ENCODE data around the gene KDM1A.

DNA sequence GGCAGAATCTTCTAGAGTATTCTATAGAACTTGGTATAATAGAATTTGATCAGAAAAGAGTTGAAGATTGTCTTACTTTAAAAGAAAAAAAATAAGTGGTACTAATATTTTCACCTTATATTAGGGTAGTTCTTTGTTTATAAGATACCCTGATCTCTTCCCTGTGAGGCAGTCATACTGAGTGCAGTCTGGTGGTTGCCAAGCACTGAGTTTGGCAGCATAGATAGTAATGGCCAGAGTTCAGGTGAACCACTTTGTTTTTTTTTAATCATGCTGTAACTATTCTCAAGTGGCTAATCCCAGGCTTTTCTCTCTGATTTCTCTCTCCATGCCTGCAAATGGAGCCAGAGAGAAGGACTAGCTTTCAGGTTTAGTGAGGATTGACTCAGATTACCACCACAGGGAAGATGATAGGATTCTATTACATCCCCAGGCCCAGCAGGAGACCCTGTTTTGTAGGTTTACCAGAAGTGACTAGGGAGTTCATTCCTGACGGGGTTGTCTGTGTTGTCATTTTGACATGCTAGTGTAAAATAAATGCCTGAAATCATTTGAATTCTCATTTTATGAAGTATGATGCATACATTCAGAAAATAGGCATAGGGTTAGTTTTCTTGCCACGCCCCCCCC lies 16.7 kb downstream of the KDM1A start:
- TF ChIP-seq, protein P1, sequence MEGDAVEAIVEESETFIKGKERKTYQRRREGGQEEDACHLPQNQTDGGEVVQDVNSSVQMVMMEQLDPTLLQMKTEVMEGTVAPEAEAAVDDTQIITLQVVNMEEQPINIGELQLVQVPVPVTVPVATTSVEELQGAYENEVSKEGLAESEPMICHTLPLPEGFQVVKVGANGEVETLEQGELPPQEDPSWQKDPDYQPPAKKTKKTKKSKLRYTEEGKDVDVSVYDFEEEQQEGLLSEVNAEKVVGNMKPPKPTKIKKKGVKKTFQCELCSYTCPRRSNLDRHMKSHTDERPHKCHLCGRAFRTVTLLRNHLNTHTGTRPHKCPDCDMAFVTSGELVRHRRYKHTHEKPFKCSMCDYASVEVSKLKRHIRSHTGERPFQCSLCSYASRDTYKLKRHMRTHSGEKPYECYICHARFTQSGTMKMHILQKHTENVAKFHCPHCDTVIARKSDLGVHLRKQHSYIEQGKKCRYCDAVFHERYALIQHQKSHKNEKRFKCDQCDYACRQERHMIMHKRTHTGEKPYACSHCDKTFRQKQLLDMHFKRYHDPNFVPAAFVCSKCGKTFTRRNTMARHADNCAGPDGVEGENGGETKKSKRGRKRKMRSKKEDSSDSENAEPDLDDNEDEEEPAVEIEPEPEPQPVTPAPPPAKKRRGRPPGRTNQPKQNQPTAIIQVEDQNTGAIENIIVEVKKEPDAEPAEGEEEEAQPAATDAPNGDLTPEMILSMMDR (IDR thresholded peaks at IDR 0.05) = no peak
- TF ChIP-seq POLR2A (IDR thresholded peaks at IDR 0.05) = no peak

Data from tibial nerve (tissue), 3 donors.